HepG2 (cell line): Measurements from ENCODE around the gene TPCN2. TPM values are rescaled to one million over a fixed set of nuclear protein-coding genes. Genes with fewer than 3 reads are reported as not detected.

ENCODE experiments used
- ATAC-seq: fragments of 200-7000 bp; cut with Tn5 transposase; 3 replicates; pipeline ENCODE4 v1.9.1; 2020; ENCODE audit warnings: mild to moderate bottlenecking, moderate library complexity
- BruUV-seq: library from RNA; stranded (reverse); fragments of 400-500 nt; replicated peaks from 2 replicates; lab custom pipeline; 2021; lab: Mats Ljungman, UMichigan
- CTCF ChIA-PET: fragments of 300-600 bp; formaldehyde crosslinking; extraction: SDS; loops from one replicate; lab custom pipeline; 2021; ENCODE audit warnings: low total read pairs, inconsistent platforms, low intra/inter-chr PET ratio; lab: Yijun Ruan, JAX
- POLR2A ChIA-PET: fragments of 350-600 bp; sonication (Branson Sonifier 250); formaldehyde crosslinking; loops from one replicate; lab custom pipeline; 2020; ENCODE audit warnings: antibody characterized with exemption, inconsistent platforms; lab: Yijun Ruan, JAX
- DNase-seq: peaks from one replicate; pipeline ENCODE4 v3.0.0-alpha.2; 2015; ENCODE audit warnings: low spot score
- FAIRE-seq: peaks from 3 replicates; lab custom pipeline; 2011; peaks lifted over from hg19 to GRCh38; lab: Jason Lieb, UNC
- H2AFZ ChIP-seq: one replicate; pipeline ENCODE4 v1.6.1; 2011; ENCODE audit warnings: low read length, inconsistent platforms
- H3K27ac ChIP-seq: fragments of 300-600 bp; 3 replicates; pipeline ENCODE4 v1.8.0; 2011; ENCODE audit warnings: mixed run types, mild to moderate bottlenecking, mixed read lengths, low read length, inconsistent platforms; ENCODE audit not compliant: insufficient read depth; ENCODE audit errors: extremely low read length
- H3K27me3 ChIP-seq, 2 experiments: fragments of 200-600 bp in 1 of 2; 2 replicates in 1 of 2; 3 replicates in 1 of 2; pipeline versions ENCODE4 v1.6.0 to v1.8.0; 2011; ENCODE audit warnings: low read length in 2 of 2, mild to moderate bottlenecking in 2 of 2, moderate library complexity in 2 of 2, inconsistent platforms in 1 of 2; ENCODE audit not compliant: insufficient read depth in 2 of 2, control insufficient read depth in 1 of 2
- H3K36me3 ChIP-seq, 2 experiments: fragments of 200-600 bp in 1 of 2; replicated peaks in 1 of 2; 2 replicates in 1 of 2; 3 replicates in 1 of 2; pipeline versions ENCODE4 v1.5.1 to v1.8.0; 2011; ENCODE audit warnings: low read length in 2 of 2, inconsistent platforms in 1 of 2; ENCODE audit not compliant: insufficient read depth in 2 of 2, control insufficient read depth in 1 of 2
- H3K4me1 ChIP-seq: 2 replicates; pipeline ENCODE4 v1.5.1; 2012; ENCODE audit warnings: low read length, inconsistent platforms; ENCODE audit not compliant: insufficient read depth
- H3K4me2 ChIP-seq: 2 replicates; pipeline ENCODE4 v1.6.0; 2011; ENCODE audit warnings: low read depth, low read length, inconsistent platforms
- H3K4me3 ChIP-seq, 3 experiments: fragments of 200-600 bp in 1 of 3; sonication (generic), shearing (Covaris generic) in 1 of 3; replicated peaks in 1 of 3; 2 replicates each; pipeline ENCODE4 v1.5.1; 2011 to 2016; ENCODE audit warnings: low read length in 3 of 3, inconsistent platforms in 2 of 3, low read depth in 2 of 3, mild to moderate bottlenecking in 2 of 3, control low read depth in 1 of 3, mixed read lengths in 1 of 3; ENCODE audit not compliant: insufficient read depth in 1 of 3
- H3K79me2 ChIP-seq: one replicate; pipeline ENCODE4 v1.6.1; 2011; ENCODE audit warnings: low read length, inconsistent platforms; ENCODE audit not compliant: insufficient read depth
- H3K9ac ChIP-seq: 2 replicates; pipeline ENCODE4 v1.6.0; 2011; ENCODE audit warnings: mild to moderate bottlenecking, low read depth, low read length, inconsistent platforms; ENCODE audit not compliant: insufficient read depth
- H3K9me3 ChIP-seq: 2 replicates; pipeline ENCODE4 v1.5.1; 2012; ENCODE audit warnings: mild to moderate bottlenecking, low read length
- H4K20me1 ChIP-seq: 2 replicates; pipeline ENCODE4 v1.6.0; 2011; ENCODE audit warnings: inconsistent platforms, mild to moderate bottlenecking, low read length, moderate library complexity; ENCODE audit not compliant: insufficient read depth
- ARID2 ChIP-seq: sonication (generic); formaldehyde crosslinking; IDR thresholded peaks from 2 replicates; pipeline ENCODE4 v1.8.1; 2022; ENCODE audit warnings: mild to moderate bottlenecking, missing genetic modification reagents, borderline replicate concordance
- MIER3 ChIP-seq: IDR thresholded peaks from 2 replicates; pipeline ENCODE4 v1.6.1; 2016; ENCODE audit warnings: missing compliant biosample characterization, borderline replicate concordance
- PRPF4 ChIP-seq: fragments of 200-400 bp; formaldehyde crosslinking; IDR thresholded peaks from 2 replicates; pipeline ENCODE4 v1.6.1; 2016; ENCODE audit warnings: low read length, low read depth; ENCODE audit not compliant: poor library complexity, severe bottlenecking
- SNAPC5 ChIP-seq: sonication (generic); formaldehyde crosslinking; IDR thresholded peaks from 2 replicates; pipeline ENCODE4 v1.8.1; 2023; ENCODE audit warnings: mild to moderate bottlenecking, missing genetic modification reagents, borderline replicate concordance
- SUZ12 ChIP-seq: fragments of 150-350 bp; IDR thresholded peaks from 2 replicates; pipeline ENCODE4 v1.6.1; 2014; ENCODE audit warnings: low read depth, low read length
- ZNF549 ChIP-seq: sonication (generic); formaldehyde crosslinking; IDR thresholded peaks from 2 replicates; pipeline ENCODE4 v1.5.0; 2020; ENCODE audit warnings: missing genetic modification reagents
- WGBS: methylation state at CpG from one replicate; pipeline ENCODE4 v1.1.6; 2017; ENCODE audit warnings: low lambda C conversion rate; 5-methylcytosine and 5-hydroxymethylcytosine counted together
- in situ Hi-C: cut with HindIII; loops from 2 replicates; pipeline ENCODE4 v1.10.0; 2017; ENCODE audit warnings: low pct_unique_long_range_greater_than_20kb; ENCODE audit not compliant: extremely low pct_ligation_motif_present
- intact Hi-C: fragments of 100-400 bp; cut with micrococcal nuclease; formaldehyde crosslinking; loops from one replicate; pipeline ENCODE4 v1.10.0; 2022; ENCODE audit not compliant: unreplicated experiment
- polyA plus RNA-seq, 8 experiments: library from polyadenylated mRNA; depleted of rRNA in 3 of 8; stranded (reverse) in 7 of 8; unstranded in 1 of 8; fragments of >200 nt; fragmentation: Illumina TruSeq in 4 of 8; extraction: Trizol in 4 of 8; gene quantifications; 2 replicates each; pipeline versions ENCODE4 v1.2.1 to v1.2.3, GENCODE V29; 2011 to 2016; ENCODE audit warnings: low read depth in 4 of 8, missing spikeins in 1 of 8, mixed read lengths in 1 of 8; ENCODE audit not compliant: insufficient read depth in 1 of 8
- total RNA-seq, 5 experiments: library from RNA; depleted of rRNA; stranded (reverse); fragments of >200 nt; fragmentation: Illumina TruSeq; extraction: Trizol; gene quantifications; 2 replicates each; pipeline ENCODE4 v1.2.3, GENCODE V29; 2016; ENCODE audit warnings: low read depth in 1 of 5
- TF ChIP-seq, protein P1 (sequence below): sonication (generic); formaldehyde crosslinking; conservative IDR thresholded peaks from 2 replicates; pipeline ENCODE4 v1.8.1; 2023; ENCODE audit warnings: missing genetic modification reagents
- TF ChIP-seq, protein P2 (sequence below): IDR thresholded peaks from 2 replicates; pipeline ENCODE4 v1.6.1; 2016; ENCODE audit warnings: low read depth, missing genetic modification reagents, missing compliant biosample characterization

TPCN2 gene
- total and polyA plus RNA-seq, 2 of the 13 experiments (the other 11 are each of a cell fraction or from before 2014, with no cell fraction given): 5.6 to 5.9 TPM

DNA sequence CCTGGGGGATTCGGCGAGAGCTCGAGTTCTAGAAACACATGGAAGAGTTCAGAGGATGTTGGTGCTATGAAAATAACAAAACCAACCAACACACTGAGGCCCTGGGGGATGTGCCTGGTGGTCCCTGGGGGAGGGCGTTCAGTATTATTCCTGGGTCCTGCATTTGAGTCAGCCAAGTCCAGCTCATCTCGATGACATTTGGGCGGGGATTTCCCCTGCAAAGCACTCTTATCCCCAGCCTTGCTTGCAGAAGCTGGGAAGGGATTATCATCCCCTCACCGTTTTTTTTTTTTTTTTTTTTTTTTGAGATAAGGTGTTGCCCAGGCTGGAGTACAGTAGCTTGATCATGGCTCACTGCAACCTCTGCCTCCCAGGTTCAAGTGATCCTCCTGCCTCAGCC is 104.9 kb downstream of the TPCN2 start:
- FAIRE-seq: no peak
- WGBS: 48% methylated on average over 7 of the region's 7 CpGs

More for the DNA sequence above, 104.9 kb downstream of the TPCN2 start:
- BruUV-seq: no TSS peak
- H2AFZ ChIP-seq: no peak overlapping the region
- H3K9me3 ChIP-seq: no peaks in the 10 kb centered on the region
- H3K36me3 ChIP-seq: no peaks in the 10 kb centered on the region
- no peaks in the 10 kb centered on the region for H3K27me3 ChIP-seq
- TF ChIP-seq ZNF549 (CRISPR knock-in tag) (no peak), ARID2 (no peak), PRPF4 (no peak), MIER3 (CRISPR knock-in tag) (no peak), SUZ12 (no peak), SNAPC5 (no peak)
- TF ChIP-seq, protein P1, sequence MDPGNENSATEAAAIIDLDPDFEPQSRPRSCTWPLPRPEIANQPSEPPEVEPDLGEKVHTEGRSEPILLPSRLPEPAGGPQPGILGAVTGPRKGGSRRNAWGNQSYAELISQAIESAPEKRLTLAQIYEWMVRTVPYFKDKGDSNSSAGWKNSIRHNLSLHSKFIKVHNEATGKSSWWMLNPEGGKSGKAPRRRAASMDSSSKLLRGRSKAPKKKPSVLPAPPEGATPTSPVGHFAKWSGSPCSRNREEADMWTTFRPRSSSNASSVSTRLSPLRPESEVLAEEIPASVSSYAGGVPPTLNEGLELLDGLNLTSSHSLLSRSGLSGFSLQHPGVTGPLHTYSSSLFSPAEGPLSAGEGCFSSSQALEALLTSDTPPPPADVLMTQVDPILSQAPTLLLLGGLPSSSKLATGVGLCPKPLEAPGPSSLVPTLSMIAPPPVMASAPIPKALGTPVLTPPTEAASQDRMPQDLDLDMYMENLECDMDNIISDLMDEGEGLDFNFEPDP (CRISPR knock-in tag): no peak
- TF ChIP-seq, protein P2, sequence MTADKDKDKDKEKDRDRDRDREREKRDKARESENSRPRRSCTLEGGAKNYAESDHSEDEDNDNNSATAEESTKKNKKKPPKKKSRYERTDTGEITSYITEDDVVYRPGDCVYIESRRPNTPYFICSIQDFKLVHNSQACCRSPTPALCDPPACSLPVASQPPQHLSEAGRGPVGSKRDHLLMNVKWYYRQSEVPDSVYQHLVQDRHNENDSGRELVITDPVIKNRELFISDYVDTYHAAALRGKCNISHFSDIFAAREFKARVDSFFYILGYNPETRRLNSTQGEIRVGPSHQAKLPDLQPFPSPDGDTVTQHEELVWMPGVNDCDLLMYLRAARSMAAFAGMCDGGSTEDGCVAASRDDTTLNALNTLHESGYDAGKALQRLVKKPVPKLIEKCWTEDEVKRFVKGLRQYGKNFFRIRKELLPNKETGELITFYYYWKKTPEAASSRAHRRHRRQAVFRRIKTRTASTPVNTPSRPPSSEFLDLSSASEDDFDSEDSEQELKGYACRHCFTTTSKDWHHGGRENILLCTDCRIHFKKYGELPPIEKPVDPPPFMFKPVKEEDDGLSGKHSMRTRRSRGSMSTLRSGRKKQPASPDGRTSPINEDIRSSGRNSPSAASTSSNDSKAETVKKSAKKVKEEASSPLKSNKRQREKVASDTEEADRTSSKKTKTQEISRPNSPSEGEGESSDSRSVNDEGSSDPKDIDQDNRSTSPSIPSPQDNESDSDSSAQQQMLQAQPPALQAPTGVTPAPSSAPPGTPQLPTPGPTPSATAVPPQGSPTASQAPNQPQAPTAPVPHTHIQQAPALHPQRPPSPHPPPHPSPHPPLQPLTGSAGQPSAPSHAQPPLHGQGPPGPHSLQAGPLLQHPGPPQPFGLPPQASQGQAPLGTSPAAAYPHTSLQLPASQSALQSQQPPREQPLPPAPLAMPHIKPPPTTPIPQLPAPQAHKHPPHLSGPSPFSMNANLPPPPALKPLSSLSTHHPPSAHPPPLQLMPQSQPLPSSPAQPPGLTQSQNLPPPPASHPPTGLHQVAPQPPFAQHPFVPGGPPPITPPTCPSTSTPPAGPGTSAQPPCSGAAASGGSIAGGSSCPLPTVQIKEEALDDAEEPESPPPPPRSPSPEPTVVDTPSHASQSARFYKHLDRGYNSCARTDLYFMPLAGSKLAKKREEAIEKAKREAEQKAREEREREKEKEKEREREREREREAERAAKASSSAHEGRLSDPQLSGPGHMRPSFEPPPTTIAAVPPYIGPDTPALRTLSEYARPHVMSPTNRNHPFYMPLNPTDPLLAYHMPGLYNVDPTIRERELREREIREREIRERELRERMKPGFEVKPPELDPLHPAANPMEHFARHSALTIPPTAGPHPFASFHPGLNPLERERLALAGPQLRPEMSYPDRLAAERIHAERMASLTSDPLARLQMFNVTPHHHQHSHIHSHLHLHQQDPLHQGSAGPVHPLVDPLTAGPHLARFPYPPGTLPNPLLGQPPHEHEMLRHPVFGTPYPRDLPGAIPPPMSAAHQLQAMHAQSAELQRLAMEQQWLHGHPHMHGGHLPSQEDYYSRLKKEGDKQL (CRISPR knock-in tag): no peak
- DNase-seq (no peak), ATAC-seq (no peak)
- H3K79me2 ChIP-seq: no peaks in the 10 kb centered on the region
- in situ Hi-C loops: no loop called here
- no peak overlapping the region for H3K4me2 ChIP-seq
- H3K27ac ChIP-seq: no peak overlapping the region
- ChIA-PET POLR2A (no interaction called here), CTCF (no interaction called here)
- H3K9ac ChIP-seq: no peak overlapping the region
- H3K4me3 ChIP-seq: no peak overlapping the region
- intact Hi-C loops: no loop called here
- H3K4me1 ChIP-seq: peaks cover 63% of the 10 kb centered on the region
- H4K20me1 ChIP-seq: no peaks in the 10 kb centered on the region
